Epithelial cell of prostate (primary cell): ENCODE results near the gene NAP1L4.

Experiments
- DNase-seq: peaks from one replicate; pipeline ENCODE4 v3.0.0-alpha.2; 2011; ENCODE audit warnings: low read depth, low spot score
- H3K27ac ChIP-seq: fragments of 450-650 bp; 2 replicates; pipeline ENCODE4 v1.5.1; 2017; ENCODE audit warnings: mild to moderate bottlenecking

The NAP1L4 gene

DNA sequence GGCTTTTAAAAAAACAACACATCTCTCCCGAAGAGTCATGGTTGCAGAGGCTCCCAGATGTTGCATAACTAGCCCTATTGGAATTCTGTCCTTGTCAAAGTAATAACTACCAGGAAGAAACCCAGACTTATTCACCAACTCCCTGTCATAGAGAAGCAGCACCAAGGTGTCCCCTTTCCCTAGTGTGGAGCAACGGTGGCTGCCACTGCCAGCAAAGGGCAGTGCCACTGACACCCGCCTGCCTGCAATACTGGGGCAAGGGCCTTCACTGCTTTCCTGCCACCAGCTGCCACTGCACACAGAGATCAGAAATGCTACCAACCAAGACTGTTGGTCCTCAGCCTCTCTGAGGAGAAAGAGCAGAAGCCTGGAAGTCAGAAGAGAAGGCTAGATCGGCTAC, 27.3 kb downstream of the NAP1L4 start:
- no peak for DNase-seq
- H3K27ac ChIP-seq = no peak overlapping the region

DNA sequence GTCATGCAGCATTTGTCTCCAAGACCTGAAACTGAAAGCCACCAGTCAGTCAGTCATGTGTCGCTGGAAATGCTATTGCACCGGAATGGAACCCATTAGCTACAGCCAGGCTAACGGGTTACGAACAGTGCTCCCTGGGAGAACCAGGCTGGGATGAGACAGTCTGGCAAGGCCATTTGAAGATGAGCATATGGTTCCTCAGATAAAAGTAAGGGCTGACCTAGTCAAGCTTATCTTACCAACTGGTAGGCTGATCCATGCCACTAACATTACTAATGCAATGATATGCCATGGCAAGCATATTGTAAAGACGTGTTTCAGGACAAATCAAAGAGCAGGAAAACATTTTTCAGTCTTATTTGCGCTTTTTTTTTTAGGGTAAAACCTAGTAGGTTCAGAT, 28.4 kb downstream of the NAP1L4 start:
- DNase-seq = no peak

DNA sequence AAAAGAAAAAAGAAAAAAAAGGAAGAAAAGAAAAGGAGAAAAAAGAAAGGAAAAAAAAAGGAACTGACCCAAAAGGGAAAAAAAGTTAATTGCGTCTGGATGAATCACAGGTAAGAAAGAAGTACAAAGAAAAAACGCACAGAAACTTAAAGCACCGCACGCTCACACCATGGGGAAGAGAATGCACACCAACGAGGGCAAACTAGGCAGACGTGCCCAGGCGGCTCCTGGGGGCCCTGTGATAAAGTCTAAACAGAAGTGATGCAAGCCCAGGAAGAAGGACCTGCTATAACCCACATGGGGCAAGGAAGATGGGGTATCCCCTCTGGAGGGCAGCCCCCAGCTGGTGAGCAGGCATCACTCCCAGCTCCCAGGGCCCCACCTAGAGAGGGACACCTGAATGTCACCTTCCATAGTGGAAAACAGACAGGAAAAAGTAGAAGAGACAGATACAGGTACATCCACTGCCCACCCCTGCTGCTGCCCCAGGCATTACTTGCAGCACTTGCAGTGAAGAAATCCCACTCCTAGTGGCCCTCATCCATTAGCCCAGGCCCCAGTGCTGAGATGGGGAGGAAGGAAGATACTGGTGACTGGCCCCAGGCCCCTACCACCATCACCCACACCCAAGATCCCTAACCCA, 28.9 kb downstream of the NAP1L4 start:
- H3K27ac ChIP-seq = peak overlapping the region; percentile 44

More for the DNA sequence above, 28.4 kb downstream of the NAP1L4 start:
- peak overlapping the region; percentile 44 for H3K27ac ChIP-seq

DNA sequence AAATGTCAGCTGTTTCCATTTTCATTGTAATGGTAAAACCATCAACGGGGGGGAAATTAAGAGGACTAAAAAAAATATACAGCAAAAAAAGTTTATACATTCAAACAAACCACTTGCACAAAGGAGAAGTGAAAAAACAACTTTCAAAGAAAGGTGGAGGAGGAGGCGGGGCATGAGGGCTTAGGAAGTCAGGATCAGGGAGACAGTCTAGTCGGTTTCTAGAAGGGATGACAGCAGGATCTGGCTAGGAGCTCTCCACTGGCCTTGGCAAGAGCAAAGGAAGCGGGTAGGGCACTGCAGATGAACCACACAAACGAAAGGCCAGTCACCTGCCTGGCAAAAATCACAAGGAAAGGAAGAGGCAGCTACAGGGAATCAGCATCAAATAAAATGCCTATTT, 31.0 kb downstream of the NAP1L4 start:
- H3K27ac ChIP-seq = no peak overlapping the region
- DNase-seq = no peak

More for the DNA sequence above, 28.9 kb downstream of the NAP1L4 start:
- no peak for DNase-seq

DNA sequence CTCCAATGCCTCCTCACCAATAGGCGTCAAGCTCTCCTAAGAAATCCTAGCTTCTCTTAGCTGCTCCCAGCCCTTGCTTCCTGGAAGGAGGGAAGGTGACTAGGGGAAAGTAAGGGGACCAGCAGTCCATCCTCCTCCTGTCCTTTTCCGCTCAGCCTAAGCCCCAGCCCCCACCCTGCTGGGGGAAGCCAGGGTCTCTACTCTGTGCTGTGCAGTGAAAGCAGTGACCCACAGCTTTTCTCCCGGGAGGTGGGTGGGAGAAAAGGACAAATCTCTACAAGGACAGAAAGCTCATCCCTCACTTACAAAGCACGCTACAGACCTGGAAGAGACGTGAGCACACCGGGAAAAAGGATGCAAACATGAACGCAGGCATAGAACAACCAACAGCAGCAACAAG, 32.0 kb downstream of the NAP1L4 start:
- H3K27ac ChIP-seq = no peak overlapping the region
- DNase-seq = no peak

DNA sequence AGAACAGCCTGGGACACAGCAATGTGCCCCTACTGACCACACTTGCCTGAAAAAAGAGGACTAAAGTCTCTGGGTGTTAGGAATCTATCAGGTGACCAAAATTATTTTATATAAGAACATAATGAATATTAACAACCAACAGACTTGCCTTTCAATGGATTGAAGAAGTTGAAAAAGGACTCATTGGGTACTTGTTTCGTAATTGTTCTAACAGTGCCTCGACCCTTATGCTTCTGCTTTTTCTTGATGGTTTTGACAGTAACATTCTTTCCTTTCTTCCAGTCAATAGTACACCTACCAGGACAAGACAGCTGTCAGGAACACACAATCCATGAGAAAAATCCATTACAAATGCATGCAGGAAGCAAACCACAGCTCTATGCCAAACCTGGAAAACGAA, 33.9 kb downstream of the NAP1L4 start:
- H3K27ac ChIP-seq = no peak overlapping the region
- DNase-seq = no peak

DNA sequence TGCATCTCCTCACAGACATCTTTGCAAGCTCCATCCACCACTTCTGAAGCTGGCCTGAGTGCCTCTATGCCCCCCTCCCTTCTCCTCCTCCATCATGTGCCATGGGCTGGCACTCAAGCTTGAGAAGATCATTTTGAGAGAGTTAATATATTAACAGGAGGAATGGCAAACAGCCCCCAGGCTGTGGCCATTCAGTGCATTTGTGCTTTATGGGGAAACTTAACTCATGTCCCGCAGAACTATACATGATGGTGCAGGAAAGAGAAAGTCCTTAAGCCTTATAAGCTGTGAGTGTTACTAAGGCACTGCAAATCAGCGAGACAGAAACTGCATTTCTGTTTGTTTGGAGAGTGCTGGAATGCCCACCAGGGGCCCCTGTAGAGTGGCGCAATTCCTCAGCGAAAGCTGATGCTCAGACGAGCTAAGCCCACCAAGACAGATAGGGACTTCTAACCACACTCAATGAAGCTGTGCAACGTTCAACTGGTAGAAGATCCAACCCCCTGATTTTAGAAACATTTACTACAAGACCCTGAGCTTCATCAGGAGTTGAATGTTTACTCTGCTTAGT, 36.1 kb downstream of the NAP1L4 start:
- no peak for DNase-seq
- H3K27ac ChIP-seq = no peak overlapping the region

DNA sequence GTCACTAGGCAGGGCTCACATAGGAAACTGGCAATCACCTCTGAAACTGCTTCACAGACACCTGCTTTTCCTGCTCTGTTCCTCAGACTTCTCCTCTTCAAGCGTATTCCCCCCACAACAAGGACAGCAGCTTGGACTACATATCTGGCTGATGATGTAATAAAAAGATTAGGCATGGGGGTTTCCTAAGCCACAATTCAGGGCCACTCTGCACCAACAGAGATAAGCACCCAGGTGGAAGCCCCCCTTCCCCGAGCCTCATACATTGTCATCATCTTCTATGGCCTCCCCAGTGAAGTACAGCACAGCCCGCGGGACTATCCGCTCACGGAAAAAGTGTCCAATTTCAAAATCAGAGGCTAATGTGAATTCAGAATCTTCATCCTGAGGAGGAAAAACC, 37.9 kb downstream of the NAP1L4 start:
- no peak for DNase-seq
- no peak overlapping the region for H3K27ac ChIP-seq

DNA sequence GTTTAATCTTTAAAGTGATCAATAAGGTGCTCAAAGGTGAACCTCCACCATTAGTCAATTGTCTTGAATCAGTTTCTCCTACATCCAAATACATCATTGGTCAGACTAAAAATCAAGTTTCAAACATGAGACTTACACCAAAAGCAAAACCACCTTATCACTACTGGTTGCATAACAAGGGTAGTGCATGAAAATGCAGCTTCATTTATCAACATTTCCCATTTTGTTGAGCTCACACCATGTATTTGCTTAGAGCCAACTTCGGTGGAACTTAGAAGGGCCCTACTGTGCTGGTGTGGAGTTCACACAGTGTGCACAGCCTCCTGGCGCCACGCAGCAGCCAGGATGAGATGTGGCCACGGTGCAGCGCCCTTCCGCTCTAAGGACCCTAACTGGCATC, 39.8 kb downstream of the NAP1L4 start:
- H3K27ac ChIP-seq = no peak overlapping the region
- DNase-seq = no peak

DNA sequence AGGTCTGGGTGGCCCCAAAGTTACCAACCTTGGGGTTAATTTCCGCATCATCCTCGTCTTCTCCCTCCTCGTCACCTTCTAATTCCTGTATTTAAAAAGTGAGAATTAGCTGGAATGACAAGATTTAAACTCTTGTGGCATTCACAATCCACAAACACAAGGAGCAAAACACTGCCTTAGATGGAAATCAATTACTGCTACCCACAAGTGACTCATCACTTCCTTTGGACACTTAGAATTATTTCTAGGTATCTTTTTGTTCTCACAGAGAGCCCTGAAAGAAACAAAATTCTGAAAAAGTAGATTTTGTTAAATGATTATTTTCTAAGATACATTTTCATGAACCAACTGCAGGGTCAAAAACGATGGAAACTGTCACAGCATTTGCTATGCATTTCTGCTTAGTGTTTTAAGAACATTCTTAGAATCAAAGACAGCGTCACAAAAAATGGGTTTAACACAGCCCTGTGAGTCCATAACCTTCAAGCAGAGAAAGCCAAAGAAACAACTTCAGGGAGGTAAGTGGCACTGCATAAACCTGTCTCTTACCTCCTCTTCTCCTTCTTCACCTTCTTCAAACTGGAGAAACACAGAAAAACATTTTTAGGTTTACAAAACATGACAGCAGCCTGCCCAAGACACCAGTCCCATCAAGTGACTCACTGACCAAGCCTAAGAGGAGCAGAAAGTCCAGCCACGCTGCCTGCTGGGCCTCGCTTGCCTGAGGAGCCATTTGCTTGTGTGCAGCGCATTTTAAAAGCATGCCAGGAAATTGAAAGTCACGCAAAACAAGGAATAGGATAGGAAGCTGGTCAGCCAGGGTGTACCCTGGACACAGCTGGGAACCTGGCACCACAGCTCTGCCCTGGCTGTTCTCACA, 40.7 kb downstream of the NAP1L4 start:
- DNase-seq = no peak
- H3K27ac ChIP-seq = peak overlapping the region; percentile 27

DNA sequence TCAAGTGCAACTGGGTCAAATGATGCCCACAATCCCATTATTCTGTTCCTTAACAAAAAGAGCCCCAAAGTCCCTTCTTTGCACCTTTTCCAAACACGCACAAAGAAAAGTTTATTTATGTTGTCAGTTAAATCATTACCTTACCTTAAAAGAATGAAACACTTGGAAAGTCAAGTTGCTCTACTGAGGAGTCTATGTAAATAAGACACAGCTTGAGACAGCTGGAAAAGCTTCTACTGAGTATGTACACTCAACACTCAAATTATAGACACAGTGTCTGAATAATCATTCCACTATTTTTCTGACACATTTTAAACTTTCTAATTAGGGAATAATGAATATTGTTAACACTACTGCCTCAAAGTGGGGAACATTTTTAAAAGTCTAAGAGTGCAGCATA, 41.3 kb downstream of the NAP1L4 start:
- H3K27ac ChIP-seq = no peak overlapping the region
- no peak for DNase-seq

DNA sequence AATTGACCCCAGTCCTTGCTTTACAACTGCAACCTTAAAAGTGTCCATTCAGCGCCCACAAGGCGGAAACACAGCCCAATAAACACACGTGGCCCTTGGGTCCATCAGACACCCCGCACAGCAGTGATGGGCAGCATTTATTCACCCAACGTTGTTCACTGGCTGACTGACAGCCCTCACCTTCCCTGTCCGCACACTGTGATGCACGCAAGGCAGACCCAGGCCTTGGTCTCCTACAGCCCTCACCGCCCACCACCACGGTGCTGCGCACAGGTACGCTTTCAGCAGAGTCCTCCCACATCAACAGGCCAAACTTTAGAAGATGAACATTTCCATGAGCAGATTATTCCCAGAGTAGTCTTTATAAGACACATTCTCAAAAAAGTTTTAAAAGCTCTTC, 42.2 kb downstream of the NAP1L4 start:
- no peak for DNase-seq
- no peak overlapping the region for H3K27ac ChIP-seq

DNA sequence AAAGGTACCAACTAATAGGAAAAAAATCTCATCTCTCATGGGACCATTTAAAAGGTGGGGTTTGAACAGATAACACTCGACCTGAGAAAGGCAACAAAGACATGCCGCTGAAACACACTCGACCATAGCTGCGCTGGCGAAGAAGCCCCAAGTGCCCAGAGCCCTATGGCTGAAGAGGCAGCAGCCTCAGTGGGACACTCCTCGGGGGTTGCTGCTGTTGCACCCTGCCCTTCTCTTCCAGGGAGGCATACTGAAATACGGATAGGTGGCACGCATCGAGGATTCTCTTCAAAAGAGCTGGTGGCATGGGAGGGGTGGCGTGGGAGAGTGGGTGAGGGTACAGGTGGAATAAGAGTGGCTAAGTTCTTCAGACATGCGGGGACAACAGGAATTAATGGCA, 44.4 kb downstream of the NAP1L4 start:
- no peak for DNase-seq
- no peak overlapping the region for H3K27ac ChIP-seq

DNA sequence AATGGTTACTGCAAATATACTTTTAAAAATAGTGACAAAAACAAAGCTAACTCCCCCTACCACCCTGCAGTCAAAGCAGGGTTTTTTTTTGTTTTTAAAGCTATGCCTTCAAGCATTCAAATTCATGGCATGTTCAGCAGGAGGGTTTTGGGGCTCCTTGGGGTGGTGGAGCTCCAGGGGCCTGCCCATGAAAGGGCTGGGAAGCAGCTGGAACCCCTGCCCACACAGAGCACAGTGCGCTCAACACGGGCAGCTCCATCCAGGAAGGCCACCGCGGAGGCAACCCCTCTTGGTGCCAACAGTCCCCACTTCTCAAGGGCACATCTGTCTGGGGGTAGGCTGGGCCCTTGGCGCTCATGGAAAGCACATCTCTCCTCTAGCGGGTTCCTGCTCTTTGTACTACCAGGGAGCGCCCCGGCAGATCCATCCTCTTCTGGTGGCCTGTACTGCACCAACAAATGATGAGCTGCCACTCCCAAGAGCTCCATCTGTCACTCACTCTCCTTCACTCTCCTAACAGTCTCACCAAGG, 46.3 kb downstream of the NAP1L4 start:
- no peak overlapping the region for H3K27ac ChIP-seq

DNA sequence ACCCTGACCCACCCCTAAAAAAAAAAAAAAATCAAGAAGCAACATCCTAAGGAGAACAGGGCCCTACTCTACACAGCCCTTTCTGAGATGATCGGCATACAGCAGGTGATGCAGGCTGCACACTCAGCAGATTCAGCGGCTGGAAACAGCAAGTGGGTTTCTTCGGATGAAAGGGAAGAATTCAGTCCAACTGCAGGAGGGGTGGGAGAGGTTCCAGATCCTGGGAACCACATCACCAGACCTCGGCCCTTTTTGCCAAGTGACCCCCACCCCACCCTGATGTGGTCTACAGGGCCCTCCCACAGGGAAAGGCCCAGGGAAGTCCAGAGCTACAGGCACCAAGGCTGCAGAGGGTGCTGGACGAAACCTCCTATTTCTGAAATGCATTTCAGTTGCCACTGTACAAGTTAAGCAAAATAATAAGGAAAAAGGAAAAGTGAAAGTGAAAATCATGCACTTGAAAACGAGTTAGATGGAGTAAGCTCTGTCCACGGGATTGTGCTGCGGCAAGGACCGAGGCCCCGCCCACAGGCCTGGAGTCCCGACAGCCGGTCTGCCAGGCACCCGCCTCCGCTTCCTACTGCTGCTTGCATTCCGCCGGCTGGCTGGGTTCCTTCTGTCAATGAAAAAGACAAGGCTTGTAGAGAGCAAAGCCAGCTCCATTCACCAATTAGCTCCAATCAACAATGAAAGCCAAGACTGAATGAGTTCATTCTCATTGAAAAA, 46.9 kb downstream of the NAP1L4 start:
- H3K27ac ChIP-seq = no peak overlapping the region
- DNase-seq = no peak

More for the DNA sequence above, 46.3 kb downstream of the NAP1L4 start:
- DNase-seq = no peak

DNA sequence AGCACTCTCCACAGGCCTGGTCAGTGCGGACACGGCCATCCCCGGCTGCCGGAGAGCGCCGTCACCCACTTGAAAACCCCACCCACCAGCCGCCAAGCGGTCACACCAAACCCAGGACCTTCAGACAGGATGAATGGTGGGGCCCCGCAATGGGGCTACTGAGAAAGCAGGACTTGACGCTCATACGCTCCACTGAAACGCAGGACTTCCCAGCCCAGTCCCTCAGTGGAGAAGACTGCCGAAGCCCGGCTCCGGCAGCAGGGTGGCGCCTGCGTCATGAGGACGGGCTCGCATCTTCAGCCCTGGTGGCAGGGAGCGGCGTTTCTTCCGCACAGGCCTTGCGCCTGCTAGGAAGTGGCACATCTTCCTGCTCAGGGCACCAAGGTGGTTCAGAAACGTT, 47.6 kb downstream of the NAP1L4 start:
- no peak for DNase-seq
- no peak overlapping the region for H3K27ac ChIP-seq

DNA sequence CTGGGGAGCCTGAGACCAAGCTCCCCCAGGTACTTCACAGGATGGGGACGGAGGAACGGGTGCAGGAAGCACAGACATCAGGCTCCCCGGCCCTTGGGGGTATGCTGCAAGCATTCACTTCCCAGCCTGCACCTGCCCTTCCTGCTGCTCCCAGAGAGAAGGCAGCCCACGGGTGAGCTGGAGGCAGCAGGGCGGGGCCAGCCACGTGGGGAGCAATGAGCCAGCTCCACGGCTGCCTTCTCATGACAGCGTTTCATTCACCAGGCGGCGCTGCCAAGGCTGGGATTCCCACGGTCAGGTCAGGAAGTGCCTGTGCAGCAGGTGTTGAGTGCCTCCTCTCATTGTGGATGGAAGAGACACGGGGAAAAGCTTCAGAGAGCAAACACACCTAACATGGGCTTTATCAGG, 48.4 kb downstream of the NAP1L4 start:
- no peak for DNase-seq
- no peak overlapping the region for H3K27ac ChIP-seq

DNA sequence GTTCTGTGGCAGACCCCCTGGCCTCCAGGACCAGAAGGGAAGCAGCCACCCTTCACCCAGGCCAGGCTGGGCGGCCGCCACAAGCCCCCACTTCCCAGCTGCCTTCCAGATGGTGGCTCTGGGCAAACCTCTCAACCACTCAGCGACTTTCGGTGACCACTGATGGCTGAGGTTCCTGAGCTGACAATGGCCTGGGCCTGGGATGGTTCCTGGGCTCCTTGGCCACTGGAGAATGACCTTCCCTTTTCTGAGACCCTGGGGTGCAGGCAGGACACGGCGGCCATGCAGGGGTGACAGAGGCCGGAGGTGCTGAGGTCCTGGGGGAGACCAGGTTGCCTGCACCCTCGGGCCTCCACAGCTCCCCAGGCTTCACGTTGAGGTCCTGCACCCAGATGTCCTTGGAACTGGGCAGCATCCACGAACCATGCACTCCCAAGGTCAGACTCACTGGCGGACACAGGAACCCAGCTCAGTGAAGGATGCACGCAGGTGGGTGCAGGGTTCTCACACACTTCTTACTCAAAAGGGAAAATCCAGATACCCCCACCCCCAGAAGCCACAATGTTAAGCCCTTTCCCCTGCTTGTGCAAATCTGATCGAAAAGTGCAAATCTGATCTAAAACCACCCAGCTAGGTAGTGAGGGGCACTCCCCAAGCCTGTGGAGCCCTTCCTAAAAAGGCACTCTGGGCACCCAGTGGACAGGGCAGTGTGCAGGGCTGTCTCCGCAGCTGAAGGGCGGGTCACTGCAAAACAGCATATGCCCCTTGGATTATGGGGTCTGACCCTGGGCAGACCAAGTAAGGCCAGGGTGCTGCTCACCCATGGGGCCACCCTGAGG, 49.0 kb downstream of the NAP1L4 start:
- DNase-seq = no peak
- no peak overlapping the region for H3K27ac ChIP-seq

DNA sequence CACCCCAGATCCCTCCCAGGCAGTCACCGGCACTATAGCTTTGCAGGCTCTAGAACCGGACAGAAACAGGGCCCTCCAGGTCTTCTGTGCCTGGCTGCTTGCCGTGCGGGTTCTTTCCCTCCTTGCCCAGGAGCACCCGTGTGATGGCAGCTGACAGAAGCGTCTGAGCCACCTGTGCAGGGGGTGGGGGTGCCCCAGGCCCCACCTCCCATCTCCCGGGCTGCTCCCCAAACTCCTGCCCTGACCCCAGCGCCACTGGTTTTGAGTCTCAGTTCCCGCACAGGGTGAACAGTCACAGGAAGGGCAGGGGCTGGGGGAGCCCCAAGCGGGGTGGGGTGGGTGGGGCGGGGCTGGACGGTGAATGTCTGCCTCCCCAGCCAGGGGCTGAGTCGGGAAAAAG, 49.7 kb downstream of the NAP1L4 start:
- H3K27ac ChIP-seq = no peak overlapping the region
- no peak for DNase-seq
